GM03348 (cell line): ENCODE measurements around the gene CEACAM21.

Experiments
- DNase-seq: peaks from one replicate; pipeline ENCODE4 v3.0.0; 2012; ENCODE audit warnings: low spot score

The CEACAM21 gene

DNA sequence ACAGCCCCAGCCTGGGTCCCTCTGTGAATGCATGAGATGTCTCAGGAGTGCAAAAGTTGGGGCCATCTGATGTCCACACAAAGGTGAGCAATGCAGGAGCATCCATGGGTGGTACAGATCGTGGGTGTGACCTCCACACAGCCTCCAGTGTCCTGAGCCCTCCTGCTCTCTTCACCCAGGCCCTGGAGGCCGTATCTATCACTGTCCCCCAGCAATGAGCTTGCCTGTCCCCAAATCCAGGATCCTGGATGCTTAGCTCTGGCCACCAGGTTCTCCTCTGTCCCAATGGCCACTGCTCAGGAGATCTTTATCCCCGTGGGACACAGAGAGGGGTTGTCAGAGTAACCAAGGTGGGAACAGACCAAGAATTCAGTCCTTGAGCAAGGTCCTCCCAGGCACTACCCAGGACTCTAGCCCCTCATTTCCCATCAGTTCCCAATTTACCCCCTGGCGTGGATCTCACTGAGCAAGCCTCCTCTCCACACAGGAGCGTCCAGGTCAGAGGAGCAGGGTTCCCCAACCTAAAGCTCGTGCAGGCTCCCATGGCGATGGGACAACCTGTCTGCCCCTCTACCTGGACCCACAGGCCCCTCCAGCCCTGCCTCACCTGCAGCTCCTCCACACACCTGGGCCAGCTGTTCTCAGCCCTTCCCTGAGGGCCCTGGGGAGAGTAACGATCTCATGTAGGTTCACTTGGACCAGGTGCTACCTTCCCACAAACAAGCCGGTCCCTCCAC lies 11.3 kb downstream of the CEACAM21 start:
- no peak for DNase-seq

DNA sequence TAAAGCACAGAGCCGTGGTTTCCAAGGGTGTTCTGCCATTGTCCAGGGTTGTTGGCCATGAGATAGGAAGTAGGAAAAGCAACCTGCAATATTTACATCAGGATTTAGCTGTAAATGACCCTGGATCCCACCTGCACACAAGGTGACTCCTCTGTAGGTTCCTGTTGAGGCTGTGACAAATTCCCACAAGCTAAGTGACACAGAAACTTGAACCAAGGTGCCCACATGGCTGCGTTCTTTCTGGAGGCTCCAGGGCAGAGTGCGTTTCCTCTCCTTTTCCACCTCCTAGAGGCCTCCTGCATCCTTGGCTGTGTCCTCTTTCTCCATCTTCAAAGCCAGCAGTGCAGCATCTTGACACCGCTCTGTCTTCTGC lies 11.9 kb downstream of the CEACAM21 start:
- DNase-seq = no peak

DNA sequence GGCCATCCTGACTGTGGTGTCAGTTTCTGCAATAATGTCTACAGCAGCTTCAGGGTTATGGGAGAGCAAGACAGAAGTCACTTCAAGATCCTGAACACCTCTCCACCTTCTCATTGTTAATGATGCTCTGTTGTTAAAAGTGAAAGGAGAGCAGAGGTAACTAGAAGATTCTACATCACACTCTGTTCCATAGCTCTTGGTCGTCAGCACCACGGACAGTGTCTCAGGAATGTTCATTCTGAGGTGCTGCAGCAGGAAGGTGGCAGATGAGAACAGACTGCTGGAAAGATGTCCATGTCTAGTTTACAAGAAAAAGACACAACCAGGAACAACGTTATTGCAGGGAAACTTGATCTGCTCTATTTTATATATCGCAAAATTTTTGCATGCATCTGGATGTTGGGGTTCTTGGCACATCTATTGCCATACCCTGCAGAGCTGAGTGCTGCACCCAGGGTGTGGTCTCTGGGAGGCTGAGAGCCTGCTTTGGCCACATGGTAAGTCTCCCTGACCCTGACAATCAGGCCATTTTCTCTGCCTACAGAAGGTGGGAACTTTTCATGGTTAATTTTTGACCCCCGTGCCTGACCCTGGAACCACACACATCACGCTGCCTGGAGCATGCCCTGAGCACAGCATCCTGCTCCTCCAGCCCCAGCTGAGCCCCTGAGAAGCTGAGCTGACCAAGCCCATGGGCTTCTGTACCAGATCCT lies 12.7 kb downstream of the CEACAM21 start:
- DNase-seq = peak; percentile 60

DNA sequence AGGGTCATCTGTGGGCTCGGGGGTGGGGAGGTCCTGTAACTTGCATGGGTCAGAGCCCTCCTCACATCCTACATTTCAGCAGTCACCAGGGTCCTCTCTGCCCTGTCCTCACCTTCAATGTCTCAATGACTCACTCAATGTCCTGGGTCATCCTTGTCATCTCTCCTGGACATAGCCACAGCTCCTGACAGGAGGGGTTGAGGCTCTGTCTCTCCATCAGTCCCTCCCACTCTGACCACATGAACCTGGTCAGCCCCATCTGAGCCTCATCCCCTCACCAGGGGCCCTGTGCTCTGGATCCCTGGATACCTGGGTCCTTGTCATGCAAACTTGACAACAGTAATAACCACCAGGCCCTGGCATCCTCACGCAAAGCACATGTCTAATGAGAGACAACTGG lies 13.4 kb downstream of the CEACAM21 start:
- no peak for DNase-seq

- DNase-seq = no peak
These were observed 15.0 kb downstream of the CEACAM21 start for GRCh38 chr19:41590936-41591335.

DNA sequence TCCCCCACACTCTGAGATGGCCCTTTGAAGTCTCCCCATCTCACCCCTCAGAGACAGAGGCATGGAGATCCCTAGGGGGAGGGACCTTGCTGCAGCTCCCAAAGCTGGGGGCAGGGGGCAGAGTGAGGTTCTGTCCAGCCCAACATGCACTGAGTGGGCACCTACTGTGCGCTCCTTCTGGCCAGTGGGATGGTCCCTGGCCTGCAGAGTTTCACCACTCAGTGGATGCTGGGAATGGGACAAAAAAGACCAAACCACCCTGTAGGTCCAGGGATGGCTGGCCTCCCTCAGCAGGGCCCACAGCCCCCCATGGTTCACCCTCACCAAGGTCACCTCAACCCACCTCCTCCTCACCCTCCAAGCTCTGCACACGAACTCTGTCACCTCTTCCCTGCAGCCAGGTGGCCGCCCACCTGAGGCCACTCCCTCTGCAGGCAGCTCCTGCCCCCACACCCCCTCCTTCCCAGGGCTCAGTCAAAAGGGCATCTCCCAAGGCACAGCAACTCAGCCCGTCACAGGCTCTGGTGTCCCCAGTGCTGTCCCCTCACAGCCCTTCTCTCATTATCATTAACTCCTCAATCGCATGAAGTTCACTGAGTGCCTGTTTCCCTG lies 16.1 kb downstream of the CEACAM21 start:
- DNase-seq = no peak

DNA sequence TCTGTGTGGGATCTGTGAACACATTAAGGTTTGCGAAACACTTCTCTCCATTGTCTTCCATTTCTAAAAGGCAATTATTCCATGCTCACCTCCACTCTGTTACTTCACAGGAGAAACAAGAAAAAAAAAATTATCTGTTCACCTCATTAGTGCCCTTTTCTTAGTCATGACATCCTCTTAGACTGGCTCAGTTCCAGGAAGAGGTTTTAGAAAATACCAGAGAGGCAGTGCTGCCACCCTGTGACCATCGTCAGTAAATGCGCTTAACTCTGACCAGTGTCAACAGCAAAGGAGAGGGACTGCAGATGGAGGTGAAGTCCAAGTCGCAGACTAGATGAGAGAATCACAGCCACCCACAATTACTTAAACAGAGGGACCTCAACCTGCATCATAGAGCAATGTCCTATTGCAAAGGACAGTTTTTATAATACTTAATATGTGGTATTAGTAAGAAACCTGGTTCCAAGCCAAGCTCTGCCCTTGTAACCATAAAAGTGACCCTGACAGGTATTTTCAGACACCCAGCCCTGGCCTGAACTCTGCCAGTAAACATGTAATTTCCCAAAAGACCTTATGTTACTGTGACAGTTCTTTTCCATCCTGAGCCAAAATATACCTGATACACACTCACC lies 19.4 kb downstream of the CEACAM21 start:
- peak; percentile 73 for DNase-seq

- no peak for DNase-seq
These were observed 19.9 kb downstream of the CEACAM21 start for GRCh38 chr19:41595890-41596280.

- DNase-seq = peak; percentile 84
These were observed 21.7 kb downstream of the CEACAM21 start for GRCh38 chr19:41597600-41598041.

DNA sequence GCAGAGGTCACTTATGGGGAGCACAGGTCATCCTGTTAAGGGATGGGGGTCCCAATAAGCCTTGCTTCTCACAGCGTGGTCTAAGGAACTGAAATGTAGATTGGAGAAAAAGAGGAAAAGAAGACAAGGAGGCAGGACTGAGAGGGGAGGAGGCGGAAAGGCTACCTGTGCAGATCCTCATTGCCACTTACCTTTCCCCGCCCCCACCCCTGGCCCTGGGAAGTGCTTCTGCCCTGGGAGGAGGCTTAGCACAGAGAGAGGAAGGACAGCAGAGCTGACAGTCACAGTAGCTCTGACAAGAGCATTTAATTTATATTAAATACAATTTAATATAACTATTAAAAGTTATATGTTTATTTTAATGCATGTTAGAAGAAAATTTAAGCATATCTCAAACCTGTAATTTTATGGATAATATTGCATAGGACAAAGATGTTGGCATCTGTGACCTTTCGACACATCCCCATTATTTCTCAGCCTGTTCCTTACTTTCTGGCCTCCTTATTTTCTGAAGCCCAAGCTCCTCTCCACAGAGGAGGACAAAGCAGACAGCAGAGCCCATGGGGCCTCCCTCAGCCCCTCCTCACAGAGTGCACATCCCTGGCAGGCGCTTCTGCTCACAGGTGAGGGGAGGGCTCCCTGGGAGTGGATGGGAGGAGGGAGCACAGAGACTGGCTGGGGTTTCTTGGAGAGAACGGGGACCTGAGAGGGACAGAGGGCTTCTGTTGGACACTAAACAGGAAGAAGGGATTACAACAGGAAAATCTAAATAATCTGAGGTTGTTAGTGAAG lies 23.4 kb downstream of the CEACAM21 start:
- no peak for DNase-seq

DNA sequence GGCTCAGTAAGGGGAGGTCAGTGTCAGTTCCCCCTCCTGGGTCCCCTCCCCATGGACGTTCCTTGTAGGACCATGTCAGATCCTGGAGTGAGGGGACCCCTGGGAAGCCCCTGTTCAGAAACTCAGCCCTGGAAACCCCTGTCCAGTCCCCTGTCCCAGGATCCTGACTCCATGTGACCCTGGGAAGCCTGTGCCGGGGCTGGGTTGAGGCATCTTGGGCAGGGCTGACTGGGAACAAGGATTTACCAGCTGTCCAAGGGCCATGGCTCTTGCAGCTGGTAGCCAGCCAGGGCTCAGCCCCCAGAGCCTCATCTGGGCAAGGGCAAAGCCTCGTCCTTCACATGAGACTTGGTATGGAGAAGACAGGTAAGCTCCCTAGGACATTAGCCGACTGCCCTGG lies 25.8 kb downstream of the CEACAM21 start:
- no peak for DNase-seq

GRCh38 chr19:41604831-41605230 lies 28.9 kb downstream of the CEACAM21 start:
- no peak for DNase-seq

- DNase-seq = no peak
These were observed 30.4 kb downstream of the CEACAM21 start for GRCh38 chr19:41606215-41606837.

DNA sequence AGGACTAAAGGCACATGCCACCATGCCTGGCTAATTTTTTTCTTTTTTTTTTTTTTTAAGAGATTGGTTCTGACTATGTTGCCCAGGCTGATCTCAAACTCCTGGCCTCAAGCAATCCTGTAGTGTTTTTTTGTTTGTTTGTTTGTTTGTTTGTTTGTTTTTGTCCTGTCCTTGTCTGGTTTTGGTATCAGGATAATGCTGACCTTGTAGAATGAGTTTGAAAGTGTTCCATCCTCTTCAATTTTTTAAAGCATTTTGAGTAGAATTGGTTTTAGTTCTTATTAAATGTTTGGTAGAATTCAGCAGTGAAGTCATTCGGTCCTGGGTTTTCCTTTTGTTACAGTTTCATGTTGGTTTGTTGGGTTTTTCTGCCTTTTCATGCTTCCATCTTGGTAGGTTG lies 31.7 kb downstream of the CEACAM21 start:
- no peak for DNase-seq

- DNase-seq = no peak
These were observed 34.8 kb downstream of the CEACAM21 start for GRCh38 chr19:41610789-41611188.

GRCh38 chr19:41612483-41612882 lies 36.5 kb downstream of the CEACAM21 start:
- no peak for DNase-seq

GRCh38 chr19:41615207-41615606 lies 39.2 kb downstream of the CEACAM21 start:
- DNase-seq = no peak

DNA sequence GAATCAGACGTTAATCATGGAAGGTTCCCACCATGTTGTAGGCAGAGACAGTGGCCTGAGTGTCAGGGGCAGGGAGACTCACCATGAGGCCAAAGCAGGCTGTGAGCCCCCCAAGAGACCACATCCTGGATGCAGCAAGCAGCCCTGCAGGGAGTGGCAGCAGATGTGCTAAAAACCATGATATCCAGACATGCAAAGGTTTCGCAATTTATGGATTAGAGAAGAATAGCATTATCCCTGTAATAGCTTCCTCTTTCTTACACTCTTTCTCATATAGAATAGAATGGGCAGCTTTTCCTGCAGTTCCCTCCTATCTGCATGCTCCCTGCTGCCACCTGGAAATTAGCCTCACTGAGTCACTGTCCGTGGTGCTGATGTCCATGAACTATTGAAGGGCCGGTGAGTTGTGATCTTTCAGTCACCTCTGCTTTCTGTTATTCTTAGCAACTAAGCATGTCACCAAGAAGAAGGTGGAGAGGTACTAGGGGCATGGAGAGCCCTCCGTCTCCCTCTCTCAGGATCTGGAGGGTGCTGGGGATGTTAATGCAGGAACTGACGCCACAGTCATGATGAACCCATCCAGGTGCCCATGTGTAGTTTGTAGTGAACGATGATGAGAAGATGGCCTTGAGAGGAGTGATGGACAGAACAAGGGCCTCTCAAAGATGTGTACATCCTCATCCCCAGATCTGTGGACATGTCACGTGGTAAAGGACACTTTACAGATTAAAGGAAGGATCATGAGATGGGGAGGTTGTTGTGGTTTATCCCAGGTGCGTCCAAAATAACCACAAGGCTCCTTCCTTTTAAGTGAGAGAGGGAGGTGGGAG lies 41.0 kb downstream of the CEACAM21 start:
- peak; percentile 33 for DNase-seq

- DNase-seq = no peak
These were observed 42.2 kb downstream of the CEACAM21 start for GRCh38 chr19:41617941-41618730.
